SW480 (cell line): ENCODE data around the gene TMPRSS6.

ENCODE experiments used
- DNase-seq: peaks from one replicate; pipeline ENCODE4 v3.0.0-alpha.2; 2016; ENCODE audit warnings: low spot score

The TMPRSS6 gene

DNA sequence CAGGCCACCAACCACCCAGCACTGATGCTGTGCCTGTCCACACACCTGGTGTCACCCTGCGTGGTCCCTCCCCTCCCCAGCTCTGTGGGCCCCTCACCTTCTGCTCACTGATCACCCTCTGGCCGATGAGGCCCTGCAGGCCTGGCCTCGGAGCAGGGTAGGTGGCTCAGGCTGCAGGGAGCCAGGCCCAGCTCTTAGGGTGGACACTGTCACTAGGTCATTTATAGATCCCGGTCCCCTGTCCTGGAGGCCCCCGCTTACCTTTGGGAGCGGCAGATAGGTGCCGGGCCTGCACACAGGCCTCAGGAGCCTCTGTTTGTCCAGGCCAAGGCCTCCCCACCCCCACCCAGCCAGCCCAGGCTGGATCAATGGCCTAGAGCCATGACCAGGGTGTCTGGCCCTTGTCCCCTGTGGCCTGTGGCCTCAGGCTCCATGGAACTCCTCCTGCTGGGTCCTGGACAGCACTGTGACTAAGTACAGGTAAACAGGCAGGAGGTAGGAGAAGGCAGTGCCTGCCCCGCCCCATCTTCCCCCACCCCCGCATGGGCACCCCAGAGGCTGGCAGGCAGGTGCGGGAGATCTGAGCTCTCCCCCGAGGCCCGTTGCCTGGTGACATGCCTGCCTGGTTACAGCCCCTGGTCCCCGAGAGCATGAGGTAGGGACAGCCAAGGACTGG, at the start of gene TMPRSS6:
TSS of gene TMPRSS6 (minus strand) at position 472 of the 676 bp plus-strand sequence. CDS start 6,296 bp downstream, outside the sequence.
- no peak for DNase-seq

GRCh38 chr22:37158963-37159290, 49.4 kb upstream of the TMPRSS6 start:
- no peak for DNase-seq

GRCh38 chr22:37157516-37158285, 48.2 kb upstream of the TMPRSS6 start:
- peak; percentile 53 for DNase-seq

- DNase-seq, result no peak
Observed at GRCh38 chr22:37156686-37157435, 47.3 kb upstream of the TMPRSS6 start.

GRCh38 chr22:37155971-37156370, 46.5 kb upstream of the TMPRSS6 start:
- no peak for DNase-seq

DNA sequence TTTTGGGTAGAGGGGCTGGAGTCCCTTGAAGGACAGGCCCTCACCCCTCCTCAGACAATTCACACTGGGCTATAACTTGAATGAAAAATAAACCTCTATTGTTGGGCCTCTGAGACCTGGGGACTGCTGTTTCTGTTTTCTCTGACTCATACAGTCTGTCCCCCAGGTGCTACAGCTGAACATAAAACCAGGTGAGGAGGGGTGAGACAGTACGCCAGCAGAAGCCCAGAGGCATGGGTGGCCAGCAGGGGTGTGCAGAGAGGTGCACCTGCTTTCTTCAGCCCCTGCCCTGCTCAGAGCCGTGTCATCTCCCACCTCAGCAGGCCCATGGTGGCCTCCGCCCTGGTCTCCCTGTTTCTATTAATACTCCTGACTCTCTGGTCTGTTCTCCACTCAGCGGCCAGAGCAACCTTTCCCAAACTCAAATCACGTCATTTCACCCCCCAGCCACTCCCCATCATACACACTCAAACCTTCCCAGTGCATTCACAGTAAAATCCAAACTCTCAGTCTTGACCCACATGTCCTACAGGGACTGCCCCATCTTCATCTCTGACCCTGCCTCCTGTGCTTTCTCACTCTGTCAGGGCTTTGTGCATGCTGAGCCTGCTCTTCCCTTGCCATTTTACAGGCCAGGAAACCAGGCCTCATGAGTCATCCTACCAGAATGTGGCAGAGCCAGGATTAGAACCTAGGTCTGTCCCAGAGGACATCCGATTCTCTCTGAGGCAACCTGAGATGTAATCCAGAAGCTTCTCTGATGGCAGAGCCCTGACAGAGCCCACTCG, 45.6 kb upstream of the TMPRSS6 start:
- no peak for DNase-seq

- no peak for DNase-seq
Observed at GRCh38 chr22:37153901-37154300, 44.4 kb upstream of the TMPRSS6 start.

- DNase-seq, result no peak
Observed at GRCh38 chr22:37151401-37151800, 41.9 kb upstream of the TMPRSS6 start.

DNA sequence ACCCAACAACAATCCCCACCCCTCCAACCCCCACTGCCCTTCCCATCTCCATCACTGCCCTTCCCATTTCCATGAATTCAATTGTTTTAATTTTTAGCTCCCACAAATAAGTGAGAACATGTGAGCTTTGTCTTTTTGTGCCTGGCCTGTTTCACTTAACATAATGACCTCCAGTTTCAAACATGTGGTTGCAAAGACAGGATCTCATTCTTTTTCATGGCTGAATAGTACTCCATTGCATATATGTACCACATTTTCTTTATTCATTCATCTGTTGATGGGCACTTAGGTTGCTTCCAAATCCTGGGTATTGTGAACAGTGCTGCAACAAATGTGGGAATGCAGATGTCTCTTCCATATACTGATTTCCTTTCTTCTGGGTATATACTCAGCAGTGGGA, 41.2 kb upstream of the TMPRSS6 start:
- DNase-seq, result no peak

GRCh38 chr22:37148742-37149665, 39.5 kb upstream of the TMPRSS6 start:
- DNase-seq, result no peak

DNA sequence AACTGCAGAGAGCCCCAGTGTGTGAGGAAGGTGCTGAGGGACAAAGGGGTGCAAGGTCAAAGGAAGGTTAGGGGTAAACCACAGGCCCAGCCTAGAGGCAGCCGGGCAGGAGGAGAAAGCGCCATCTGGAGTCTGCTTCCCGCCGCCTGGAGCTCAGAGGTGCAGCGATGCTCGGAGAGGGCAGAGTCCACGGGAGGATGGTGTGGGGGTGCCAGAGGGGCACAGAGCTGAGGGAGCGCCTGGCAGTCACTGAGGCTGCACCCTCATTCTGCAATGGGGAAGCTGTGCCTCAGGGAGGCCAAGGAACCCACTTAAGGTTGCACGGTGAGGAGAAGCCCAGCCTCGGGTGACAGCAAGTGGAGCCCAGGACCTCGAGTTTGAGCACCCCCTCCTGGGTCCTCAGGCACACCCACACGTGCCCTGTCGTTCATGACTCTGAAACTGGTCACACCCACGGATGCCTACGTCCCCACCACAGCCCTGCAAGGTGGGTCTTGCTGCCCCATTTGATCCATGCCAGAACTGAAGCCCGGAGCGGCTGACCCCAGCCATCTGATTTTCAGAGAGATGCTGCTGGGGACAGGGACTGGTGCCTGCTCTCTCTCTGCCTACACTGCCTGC, 38.6 kb upstream of the TMPRSS6 start:
- no peak for DNase-seq

- no peak for DNase-seq
Observed at GRCh38 chr22:37147186-37147990, 37.9 kb upstream of the TMPRSS6 start.

DNA sequence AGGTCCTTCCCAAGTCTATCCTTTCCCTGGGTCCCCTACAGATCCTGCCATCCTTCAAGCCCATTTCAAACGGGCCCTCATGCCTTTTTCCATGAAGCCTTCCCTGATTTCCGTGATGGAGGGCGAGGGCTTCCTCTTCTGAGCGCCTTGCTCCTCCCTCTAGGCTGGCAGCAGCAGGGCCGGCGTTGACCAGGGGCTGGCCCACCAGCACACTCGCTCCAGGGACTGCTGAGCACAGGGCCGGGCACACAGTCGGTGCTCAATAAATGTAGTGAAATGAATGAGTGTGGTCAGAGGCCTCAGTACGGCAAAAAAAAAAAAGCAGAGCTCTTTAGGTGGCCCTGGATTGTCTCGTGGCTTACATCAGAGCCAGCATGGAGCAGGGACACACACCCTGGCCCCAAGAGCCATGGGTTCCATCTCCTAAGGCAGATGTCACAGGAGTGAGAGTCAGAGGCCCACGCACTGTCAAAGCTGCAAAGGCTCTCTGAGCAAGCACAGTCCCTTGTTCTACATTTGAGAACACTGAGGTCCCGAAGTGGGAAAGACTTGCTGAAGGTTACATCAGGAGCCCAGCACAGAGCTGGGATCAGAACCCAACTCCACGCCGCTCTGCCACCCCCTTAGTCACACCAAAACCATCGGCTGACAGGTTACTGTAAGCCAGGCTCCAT, 37.1 kb upstream of the TMPRSS6 start:
- DNase-seq, result no peak

GRCh38 chr22:37146051-37146385, 36.5 kb upstream of the TMPRSS6 start:
- no peak for DNase-seq

- DNase-seq, result no peak
Observed at GRCh38 chr22:37145180-37146050, 35.9 kb upstream of the TMPRSS6 start.

GRCh38 chr22:37144180-37144554, 34.7 kb upstream of the TMPRSS6 start:
- DNase-seq, result no peak

DNA sequence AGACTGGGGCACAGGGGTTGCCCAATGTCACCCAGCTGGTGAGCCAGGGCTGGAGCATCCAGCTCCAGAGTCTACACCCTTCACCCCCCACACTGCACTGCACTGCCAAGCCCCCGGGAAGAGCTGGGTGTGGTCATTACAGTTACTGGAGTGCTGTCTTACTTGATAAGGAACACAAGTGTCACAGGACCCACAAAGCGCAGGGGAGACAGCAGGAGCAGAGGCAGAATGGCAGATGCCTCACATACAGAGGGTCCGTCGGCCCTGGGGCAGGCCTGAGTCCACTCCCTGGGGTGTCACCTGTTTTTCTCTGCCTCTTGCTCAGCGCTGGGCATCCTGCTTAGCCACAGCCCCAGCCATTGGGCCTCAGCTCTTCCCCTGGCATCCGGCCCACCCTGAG, 32.5 kb upstream of the TMPRSS6 start:
- no peak for DNase-seq

- no peak for DNase-seq
Observed at GRCh38 chr22:37141476-37141875, 32.0 kb upstream of the TMPRSS6 start.
